Non-pigmented ciliary epithelial cell (primary cell): ENCODE results near the gene MED28.

ENCODE experiments used
- DNase-seq: peaks from one replicate; pipeline ENCODE4 v3.0.0-alpha.2; 2010; ENCODE audit warnings: low read depth

MED28 gene

GRCh38 chr4:17667253-17667652 is 52.8 kb downstream of the MED28 start:
- no peak for DNase-seq

- no peak for DNase-seq
Observed at GRCh38 chr4:17667653-17668201, 53.3 kb downstream of the MED28 start.

- DNase-seq, result no peak
Observed at GRCh38 chr4:17670423-17670822, 56.0 kb downstream of the MED28 start.

- DNase-seq, result no peak
Observed at GRCh38 chr4:17680559-17681280, 66.3 kb downstream of the MED28 start.

- DNase-seq, result no peak
Observed at GRCh38 chr4:17681281-17682221, 67.1 kb downstream of the MED28 start.

GRCh38 chr4:17682222-17682566 is 67.8 kb downstream of the MED28 start:
- no peak for DNase-seq
